NCI-H1105 (cell line): ENCODE results near the gene RPL22.

ENCODE experiments used
- DNase-seq: peaks from one replicate; lab custom pipeline; 2025; lab: John Stamatoyannopoulos, UW

Gene RPL22

DNA sequence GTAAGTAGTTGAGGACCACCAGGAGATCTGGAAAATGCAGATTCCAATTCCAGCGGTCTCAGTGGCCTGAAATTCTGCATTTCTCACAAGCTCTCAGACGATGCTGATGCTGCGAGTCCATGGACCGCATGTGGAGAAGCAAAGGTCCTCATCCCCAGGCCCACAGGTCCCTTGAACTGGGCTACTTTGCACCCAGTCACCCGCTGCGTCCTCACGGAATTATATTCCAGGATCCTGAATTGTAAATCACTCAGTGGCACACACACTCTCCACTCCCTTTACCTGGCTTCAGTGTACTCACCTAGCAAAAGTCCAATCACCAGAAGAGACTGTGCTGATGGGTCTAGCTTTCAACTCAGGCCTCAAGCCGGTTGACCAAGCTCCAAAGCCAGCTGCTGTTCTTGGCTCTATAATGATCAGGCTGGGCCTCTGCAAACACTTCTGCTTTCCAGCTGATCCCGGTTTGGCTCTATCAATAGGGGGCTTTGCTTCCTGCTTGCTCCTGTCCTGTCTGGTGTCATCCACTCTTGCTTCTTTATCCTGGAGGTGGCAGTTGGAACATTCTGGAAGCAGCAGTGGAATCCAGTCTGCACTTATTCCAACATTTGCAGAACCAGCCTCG lies 904 bp upstream of the RPL22 start:
- DNase-seq, result no peak

DNA sequence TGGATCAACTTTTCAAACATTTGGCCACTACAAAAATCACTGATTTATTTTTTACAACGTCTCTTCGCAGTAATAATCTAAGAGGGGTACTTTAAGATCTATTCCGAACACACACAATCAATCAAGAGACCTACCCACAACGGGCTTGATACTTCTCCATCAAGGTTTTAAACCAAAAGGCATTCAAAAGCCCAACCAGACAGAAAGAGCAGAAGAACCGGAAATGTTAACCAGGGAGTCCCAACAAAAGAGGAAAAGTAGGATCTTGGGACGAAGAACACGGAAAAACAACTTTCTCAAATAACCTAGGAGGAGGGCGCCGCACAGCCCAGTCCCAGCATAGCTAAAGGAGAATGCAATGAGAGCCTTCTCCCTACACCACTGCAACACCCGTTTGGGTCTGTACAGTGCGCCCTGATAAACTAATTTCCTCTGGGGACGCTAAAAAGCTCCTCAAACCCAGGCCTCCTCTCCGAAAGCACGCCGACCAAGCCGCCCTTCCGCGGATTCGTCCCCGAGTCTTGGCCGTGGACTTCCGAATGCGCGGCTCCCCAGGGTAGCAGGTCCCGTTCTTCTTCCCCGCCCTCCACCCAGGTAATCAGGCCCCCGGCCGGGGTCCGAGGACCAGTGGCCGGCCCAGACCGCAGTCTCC lies 623 bp downstream of the RPL22 start:
- no peak for DNase-seq

- no peak for DNase-seq
These were observed 1.5 kb downstream of the RPL22 start for GRCh38 chr1:6197746-6198427.

DNA sequence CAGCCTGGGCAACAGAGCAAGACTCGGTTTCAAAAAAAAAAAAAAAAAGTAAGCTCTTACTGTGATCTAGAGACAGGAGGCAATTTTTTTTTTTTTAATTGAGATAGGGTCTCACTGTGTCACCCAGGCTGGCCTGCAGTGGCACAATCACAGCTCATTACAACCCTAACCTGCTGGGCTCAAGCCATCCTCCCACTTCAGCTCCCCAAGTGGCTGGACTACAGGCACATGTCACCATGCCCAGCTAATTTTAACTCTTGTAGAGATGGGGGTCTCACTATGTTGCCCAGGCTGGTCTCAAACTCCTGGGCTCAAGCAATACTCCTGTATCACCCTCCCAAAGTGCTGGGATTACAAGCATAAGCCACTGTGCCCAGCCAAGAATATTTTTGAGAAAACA lies 7.4 kb downstream of the RPL22 start:
- DNase-seq, result no peak

- no peak for DNase-seq
These were observed 10.9 kb downstream of the RPL22 start for GRCh38 chr1:6188466-6188865.

DNA sequence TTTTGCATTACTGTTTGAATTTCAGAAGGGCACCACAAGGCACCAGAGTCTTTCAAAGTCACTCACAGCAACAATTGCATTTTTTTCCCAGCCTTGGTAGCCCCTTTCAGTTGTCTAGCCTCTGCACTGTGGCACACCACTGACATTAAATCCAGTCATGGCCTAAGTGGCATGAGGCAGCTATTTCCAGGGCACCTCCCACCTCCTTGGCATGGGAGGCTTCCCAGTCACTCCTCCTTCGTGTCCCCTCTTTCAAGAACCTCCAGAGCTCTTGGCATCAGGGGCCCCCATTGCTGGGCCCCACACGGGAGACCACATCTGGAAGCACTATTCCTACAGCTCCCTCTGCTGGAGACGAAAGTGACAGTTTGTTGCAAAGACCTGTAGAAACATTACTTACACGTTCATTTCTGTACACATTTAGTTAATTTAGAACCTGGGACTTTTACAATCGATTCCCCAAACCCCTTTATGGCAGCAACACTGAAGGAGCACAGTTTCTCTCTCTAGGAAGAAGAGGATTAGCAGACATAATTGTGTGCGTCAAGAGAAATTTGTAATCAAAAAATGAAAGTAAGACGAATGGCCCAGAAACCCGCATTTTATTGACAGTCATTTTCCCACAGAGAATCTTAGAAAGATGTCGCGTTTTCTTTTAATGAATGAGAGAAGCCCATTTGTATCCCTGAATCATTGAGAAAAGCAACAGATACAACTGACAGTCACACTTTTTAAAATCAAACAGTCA lies 13.6 kb downstream of the RPL22 start:
- DNase-seq, result no peak

DNA sequence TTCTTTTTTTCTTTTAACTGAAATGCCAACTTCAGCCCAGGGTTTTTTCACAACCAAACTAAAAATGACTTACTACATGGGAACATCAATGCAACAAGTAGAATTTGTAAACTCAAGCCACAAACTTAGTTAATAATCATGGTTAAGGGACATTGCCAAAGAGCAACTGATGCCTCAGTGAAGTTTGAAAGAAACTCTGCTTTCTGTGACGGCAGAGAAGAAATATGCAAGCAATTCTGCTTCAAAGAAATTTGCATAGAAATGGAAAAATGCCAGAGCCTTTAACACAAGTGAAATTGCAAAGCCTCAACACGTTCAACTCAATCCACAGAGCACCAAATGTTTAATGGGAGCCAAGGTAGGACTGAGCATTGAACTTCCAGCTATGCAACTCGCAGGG lies 14.2 kb downstream of the RPL22 start:
- DNase-seq, result no peak

DNA sequence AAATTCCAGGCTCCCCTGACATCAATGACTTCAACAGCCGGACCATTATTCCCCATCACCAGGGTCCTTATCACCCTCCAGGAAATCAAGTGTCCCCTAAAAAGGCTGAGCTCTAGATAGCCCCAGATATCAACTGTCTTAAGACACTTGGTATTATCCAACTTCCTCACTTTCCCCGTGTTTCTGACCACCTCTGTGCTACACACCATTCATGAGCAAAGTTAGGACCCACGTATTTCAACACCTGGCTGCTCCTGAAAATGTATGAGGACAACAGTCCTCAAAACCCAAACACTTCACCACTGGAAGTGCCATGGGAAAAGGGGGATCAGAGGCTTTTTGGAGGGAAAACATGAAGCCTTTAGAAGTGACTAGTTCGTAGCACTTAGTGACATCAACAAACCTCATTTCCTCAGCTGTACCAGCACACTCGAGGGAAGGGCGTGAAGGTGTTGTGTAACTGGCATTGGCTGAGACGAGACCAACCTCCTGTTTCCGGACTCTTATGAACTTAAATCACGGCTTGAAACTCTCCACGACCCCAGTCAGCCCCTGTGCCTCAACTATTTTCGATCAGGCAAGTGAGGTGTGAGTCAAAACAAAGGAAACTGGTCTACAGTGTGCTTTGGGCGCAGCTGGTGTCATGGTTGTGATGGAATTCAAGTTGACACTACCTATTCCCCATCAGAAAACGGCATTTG lies 15.2 kb downstream of the RPL22 start:
- no peak for DNase-seq

- no peak for DNase-seq
These were observed 15.8 kb downstream of the RPL22 start for GRCh38 chr1:6183520-6183989.

GRCh38 chr1:6181347-6181770 lies 18.0 kb downstream of the RPL22 start:
- DNase-seq, result no peak

GRCh38 chr1:6180707-6181311 lies 18.6 kb downstream of the RPL22 start:
- peak; percentile 28 for DNase-seq

DNA sequence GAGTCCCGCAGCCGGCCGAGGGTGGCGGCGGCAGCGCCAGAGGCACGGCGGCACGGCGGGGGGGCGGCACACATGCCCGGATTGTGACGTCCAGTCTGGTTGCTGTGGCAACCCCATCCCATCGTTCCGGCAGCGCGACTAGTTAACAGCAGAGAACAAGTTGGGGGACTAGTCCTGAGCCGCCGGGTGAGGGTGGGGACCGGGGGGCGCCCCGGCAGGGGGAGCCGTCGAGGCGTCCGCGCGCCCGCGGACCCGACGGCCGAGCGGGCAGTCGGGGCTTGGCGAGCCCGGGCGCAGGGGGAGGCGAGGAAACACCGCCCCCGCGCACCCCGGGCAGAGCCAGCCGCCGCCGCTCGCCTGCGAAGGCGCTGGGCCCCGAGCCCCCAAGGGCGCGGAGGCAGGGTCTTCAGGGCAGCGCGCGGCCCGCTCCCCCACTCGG lies 19.1 kb downstream of the RPL22 start, which contains the start of gene CHD5:
CHD5 (minus strand) TSS at position 54 of the 439 bp plus-strand sequence. CDS start 298 bp downstream, outside the sequence.
- DNase-seq, result peak; percentile 59

- no peak for DNase-seq
These were observed 19.7 kb downstream of the RPL22 start for GRCh38 chr1:6179564-6180175.

GRCh38 chr1:6178751-6179563 lies 20.4 kb downstream of the RPL22 start:
- no peak for DNase-seq

DNA sequence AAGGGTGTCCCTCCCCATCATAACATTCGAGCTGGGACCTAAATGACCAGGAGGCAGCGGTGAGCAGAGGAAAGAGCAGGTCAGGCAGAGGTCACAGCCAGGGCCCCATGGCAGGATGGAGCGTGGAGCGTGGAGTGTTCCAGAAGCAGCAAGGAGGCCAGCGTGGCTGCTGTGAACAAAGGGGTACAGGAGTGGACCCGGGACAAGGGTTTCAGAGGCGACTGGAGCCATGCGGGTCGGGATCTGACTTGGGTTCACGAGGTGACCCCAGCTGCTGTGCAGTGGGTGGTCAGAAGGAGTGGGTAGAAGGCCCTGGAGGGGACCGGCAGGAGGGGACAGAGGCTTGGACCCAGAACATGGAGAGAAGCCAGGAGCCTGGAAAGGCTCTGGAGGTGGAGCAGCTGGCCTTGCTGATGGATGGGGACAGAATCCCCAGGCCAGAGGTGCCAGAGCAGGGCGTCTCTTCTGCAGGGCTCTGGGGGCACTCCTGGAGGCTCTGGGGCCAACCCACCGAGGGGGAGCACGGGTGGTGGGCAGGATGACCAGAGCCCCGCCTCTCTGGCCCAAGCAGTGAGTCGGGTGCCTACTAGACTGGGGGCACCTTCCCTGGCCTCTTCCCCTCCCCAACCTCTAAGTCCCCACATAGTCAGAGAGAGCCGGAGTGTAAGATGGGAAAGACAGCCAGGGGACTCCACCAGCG lies 21.6 kb downstream of the RPL22 start:
- DNase-seq, result no peak

GRCh38 chr1:6176779-6177178 lies 22.6 kb downstream of the RPL22 start:
- no peak for DNase-seq

DNA sequence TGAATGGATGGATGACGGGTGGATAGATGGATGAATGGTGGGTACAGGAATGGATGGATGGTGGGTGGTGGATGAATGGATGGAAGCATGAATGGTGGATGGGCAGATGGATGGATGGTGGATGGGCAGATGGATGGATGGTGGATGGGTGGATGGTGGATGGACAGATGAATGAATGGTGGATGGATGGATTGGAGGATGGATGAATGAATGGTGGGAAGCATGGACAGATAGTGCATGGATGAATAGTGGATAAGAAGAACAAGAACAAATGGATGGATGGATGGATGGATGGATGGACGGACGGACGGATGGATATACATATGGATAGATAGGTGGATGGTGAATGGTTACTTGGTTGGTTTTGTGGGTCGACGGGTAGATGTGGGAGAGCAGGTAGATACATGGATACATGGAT lies 24.0 kb downstream of the RPL22 start:
- no peak for DNase-seq

DNA sequence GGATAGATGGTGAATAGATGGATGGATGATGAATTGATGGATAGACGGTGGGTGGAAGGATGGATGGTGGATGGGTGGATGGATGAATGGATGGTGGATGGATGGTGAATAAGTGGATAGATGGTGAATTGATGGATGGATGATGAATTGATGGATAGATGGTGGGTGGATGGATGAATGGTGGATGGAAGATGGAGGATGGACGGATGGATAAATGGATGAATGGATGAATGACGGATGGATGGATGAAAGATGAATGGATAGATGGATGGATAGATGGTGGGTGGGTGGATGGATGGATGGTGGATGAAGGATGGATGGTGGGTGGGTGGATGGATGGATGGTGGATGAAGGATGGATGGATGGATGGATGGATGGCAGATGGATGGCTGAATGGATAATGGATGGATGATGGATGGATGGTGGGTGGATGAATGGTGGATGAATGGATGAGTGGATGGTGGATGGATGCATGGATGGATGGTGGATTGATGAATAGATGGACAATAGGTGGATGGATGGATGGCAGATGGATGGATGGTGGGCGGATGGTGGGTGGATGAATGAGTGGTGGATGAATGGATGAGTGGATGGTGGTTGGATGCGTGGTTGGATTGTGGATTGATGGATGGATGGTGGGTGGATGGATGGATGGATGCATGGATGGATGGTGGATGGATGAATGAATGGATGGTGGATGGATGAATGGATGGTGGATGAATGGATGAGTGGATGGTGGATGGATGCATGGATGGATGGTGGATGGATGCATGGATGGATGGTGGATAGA lies 24.6 kb downstream of the RPL22 start:
- DNase-seq, result no peak

- DNase-seq, result no peak
These were observed 26.8 kb downstream of the RPL22 start for GRCh38 chr1:6172549-6172948.
